GM12891 (cell line): ENCODE measurements around the gene TGFBR3.

ENCODE experiments used
- PAX5 ChIP-seq: IDR thresholded peaks from 2 replicates; pipeline ENCODE4 v1.6.1; 2011; ENCODE audit warnings: low read length, moderate library complexity, mild to moderate bottlenecking; ENCODE audit not compliant: insufficient read depth, severe bottlenecking
- POLR2A ChIP-seq: IDR thresholded peaks from 2 replicates; pipeline ENCODE4 v1.6.1; 2011; ENCODE audit warnings: low read depth, low read length, control low read depth
- POLR2AphosphoS5 ChIP-seq: IDR thresholded peaks from 2 replicates; pipeline ENCODE4 v1.6.1; 2011; ENCODE audit warnings: low read depth, low read length, control low read depth
- POU2F2 ChIP-seq: IDR thresholded peaks from 2 replicates; pipeline ENCODE4 v1.6.1; 2011; ENCODE audit warnings: low read depth, mild to moderate bottlenecking, control low read depth, low read length, moderate library complexity
- SPI1 ChIP-seq: IDR thresholded peaks from 2 replicates; pipeline ENCODE4 v1.6.1; 2011; ENCODE audit warnings: low read depth, low read length, control low read depth
- TAF1 ChIP-seq: IDR thresholded peaks from 2 replicates; pipeline ENCODE4 v1.6.1; 2011; ENCODE audit warnings: low read depth, low read length, control low read depth

DNA sequence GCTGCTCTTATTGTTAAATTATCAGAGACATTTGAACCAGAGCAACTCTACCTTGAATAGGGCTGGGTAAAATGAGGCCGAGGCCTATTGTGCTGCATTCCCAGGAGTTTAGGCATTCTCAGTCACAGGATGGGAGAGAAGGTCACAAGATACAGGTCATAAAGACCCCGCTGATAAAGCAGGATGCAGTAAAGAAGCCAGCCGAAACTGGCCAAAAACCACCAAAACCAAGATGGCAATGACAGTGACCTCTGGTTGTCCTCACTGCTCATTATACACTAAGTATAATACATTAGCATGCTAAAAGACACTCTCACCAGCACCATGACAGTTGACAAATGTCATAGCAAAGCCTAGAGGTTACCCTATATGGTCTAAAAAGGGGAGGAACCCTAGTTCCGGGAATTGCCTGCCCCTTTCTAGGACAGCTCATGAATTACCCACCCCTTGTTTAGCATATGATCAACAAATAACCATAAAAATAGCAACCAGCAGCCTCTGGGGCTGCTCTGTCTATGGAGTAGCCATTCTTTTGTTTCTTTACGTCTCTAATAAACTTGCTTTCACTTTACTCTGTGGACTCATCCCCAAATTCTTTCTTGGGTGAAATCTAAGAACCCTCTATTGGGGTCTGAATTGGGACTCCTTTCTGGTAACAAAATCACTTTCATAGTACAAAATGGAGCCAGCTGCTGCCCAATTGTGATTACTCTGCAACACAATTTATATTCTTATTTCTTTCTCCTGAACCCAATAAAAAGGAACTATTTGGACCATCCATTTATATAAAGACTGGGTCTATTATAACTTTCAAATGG lies 179.6 kb downstream of the TGFBR3 start:
- no peak for TF ChIP-seq POLR2A
- no peak for TF ChIP-seq POLR2AphosphoS5
- TF ChIP-seq TAF1, result no peak
- no peak for TF ChIP-seq SPI1
- TF ChIP-seq PAX5, result no peak
- no peak for TF ChIP-seq POU2F2
